Measurements from ENCODE around the gene WDR3. TPM values are rescaled to one million over a fixed set of nuclear protein-coding genes. Genes with fewer than 3 reads are reported as not detected.

WDR3 gene
- total and polyA plus RNA-seq, 11 donors = 1.5 to 15.4 (median 11.7) TPM

DNA sequence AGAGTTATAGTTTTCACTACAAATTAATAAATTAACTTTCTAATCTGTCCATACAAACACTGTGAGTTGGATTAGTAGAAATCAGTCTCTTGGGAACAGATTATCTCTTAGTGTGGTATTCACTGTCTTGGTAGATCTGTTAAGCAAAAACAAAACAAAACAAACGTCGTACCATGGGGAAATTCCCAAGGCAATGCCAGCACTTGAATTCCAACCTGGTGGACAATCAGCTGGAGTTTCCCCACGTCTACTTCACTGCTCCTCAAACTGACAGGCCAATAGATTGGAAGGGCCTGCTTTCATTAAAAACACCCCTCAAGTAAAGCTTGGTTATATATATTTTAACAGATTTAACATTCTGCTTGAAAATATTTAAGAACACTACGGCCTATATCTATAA, 32.0 kb upstream of the WDR3 start:
- 34 to 50% (median 42%) methylated on average over 4 of the region's 4 CpGs for WGBS, 4 donors
- no peak for ATAC-seq
- Histone ChIP-seq H3K27me3 (no peaks in the 10 kb centered on the region), H3K4me1 (peaks cover 0 to 4% (median 0%) of the 10 kb centered on the region in 12 donors), H3K9me3 (no peaks in the 10 kb centered on the region), H3K27ac (no peak overlapping the region), H3K4me3 (no peak overlapping the region), H3K36me3 (peaks cover 0 to 95% (median 58%) of the 10 kb centered on the region in 9 donors)
- no peak for DNase-seq
- intact Hi-C loops (cut with DNase I) = loop anchor here in 8 of 10 donors (2.0 to 10.0 kb wide), 10 partner anchors 103 to 390 kb away; partner anchors contain the start of gene TENT5C (in 1 of the 8)
- TF ChIP-seq POLR2A (IDR thresholded peaks at IDR 0.05) = no peak
- TF ChIP-seq, protein P1, sequence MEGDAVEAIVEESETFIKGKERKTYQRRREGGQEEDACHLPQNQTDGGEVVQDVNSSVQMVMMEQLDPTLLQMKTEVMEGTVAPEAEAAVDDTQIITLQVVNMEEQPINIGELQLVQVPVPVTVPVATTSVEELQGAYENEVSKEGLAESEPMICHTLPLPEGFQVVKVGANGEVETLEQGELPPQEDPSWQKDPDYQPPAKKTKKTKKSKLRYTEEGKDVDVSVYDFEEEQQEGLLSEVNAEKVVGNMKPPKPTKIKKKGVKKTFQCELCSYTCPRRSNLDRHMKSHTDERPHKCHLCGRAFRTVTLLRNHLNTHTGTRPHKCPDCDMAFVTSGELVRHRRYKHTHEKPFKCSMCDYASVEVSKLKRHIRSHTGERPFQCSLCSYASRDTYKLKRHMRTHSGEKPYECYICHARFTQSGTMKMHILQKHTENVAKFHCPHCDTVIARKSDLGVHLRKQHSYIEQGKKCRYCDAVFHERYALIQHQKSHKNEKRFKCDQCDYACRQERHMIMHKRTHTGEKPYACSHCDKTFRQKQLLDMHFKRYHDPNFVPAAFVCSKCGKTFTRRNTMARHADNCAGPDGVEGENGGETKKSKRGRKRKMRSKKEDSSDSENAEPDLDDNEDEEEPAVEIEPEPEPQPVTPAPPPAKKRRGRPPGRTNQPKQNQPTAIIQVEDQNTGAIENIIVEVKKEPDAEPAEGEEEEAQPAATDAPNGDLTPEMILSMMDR (IDR thresholded peaks at IDR 0.05) = no peak

- DNase-seq (no peak), ATAC-seq (no peak)
- Histone ChIP-seq H3K4me3 (no peak overlapping the region), H3K27me3 (no peaks in the 10 kb centered on the region), H3K27ac (no peak overlapping the region), H3K36me3 (peaks cover 0 to 98% (median 74%) of the 10 kb centered on the region in 9 donors), H3K9me3 (no peaks in the 10 kb centered on the region), H3K4me1 (peaks cover 0 to 4% (median 0%) of the 10 kb centered on the region in 12 donors)
- intact Hi-C loops (cut with DNase I) = loop anchor here in 8 of 10 donors (5.0 to 10.0 kb wide), 9 partner anchors 105 to 392 kb away; partner anchors contain the start of gene TENT5C (in 1 of the 8)
- no peak for TF ChIP-seq POLR2A (IDR thresholded peaks at IDR 0.05)
- TF ChIP-seq, protein P1 (IDR thresholded peaks at IDR 0.05) = no peak
- WGBS, 4 donors = 93 to 96% (median 96%) methylated on average over 1 of the region's 1 CpG
Observed at GRCh38 chr1:117899801-117900200, 29.7 kb upstream of the WDR3 start.

- Histone ChIP-seq H3K4me3 (no peak overlapping the region), H3K27ac (no peak overlapping the region), H3K27me3 (no peaks in the 10 kb centered on the region), H3K36me3 (peaks cover 0 to 98% (median 87%) of the 10 kb centered on the region in 9 donors), H3K9me3 (no peaks in the 10 kb centered on the region), H3K4me1 (no peaks in the 10 kb centered on the region)
- DNase-seq = no peak
- intact Hi-C loops (cut with DNase I) = no loop called here
- no peak for TF ChIP-seq POLR2A (IDR thresholded peaks at IDR 0.05)
- TF ChIP-seq, protein P1 (IDR thresholded peaks at IDR 0.05) = no peak
- no peak for ATAC-seq
- WGBS, 4 donors = 87 to 92% (median 90%) methylated on average over 4 of the region's 4 CpGs
Observed at GRCh38 chr1:117902944-117903343, 26.6 kb upstream of the WDR3 start.

DNA sequence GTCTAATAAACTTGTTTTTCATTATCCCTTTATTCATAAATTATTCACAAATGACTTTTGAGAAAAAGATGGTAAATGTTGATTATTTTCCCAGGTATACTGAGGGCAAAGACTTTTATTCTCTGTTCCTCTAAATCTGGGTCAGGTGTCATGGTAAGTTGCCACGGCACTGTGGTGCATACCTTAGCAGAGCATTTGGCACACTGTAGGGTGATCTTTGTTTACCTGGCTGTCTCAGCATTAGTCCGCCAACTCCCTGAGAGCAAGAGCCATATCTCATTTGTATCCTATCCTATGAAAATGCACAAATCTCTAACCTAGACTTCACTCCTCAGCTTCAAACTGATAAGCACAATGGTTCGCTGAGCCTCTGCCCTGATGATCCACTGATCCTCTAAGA, 25.1 kb upstream of the WDR3 start:
- Histone ChIP-seq H3K36me3 (peaks cover 0 to 98% (median 80%) of the 10 kb centered on the region in 9 donors), H3K27me3 (no peaks in the 10 kb centered on the region), H3K27ac (no peak overlapping the region), H3K4me3 (no peak overlapping the region), H3K9me3 (no peaks in the 10 kb centered on the region), H3K4me1 (no peaks in the 10 kb centered on the region)
- 96 to 99% (median 97%) methylated on average over 3 of the region's 3 CpGs for WGBS, 4 donors
- intact Hi-C loops (cut with DNase I) = no loop called here
- DNase-seq (no peak), ATAC-seq (no peak)
- no peak for TF ChIP-seq POLR2A (IDR thresholded peaks at IDR 0.05)
- TF ChIP-seq, protein P1 (IDR thresholded peaks at IDR 0.05) = no peak

Measured in heart left ventricle (tissue), 16 donors.